Type B pancreatic cell (in vitro differentiated cells): Measurements from ENCODE around the gene ZNF133. TPM values are rescaled to one million over a fixed set of nuclear protein-coding genes. Genes with fewer than 3 reads are reported as not detected.

Experiments used
- DNase-seq: peaks from one replicate; pipeline ENCODE4 v3.0.0; 2021; ENCODE audit warnings: mixed read lengths; ENCODE audit not compliant: unreplicated experiment; ENCODE audit errors: extremely low spot score
- H3K27ac Mint-ChIP-seq: 2 replicates; pipeline ENCODE4 v1.8.0; 2021; ENCODE audit warnings: mild to moderate bottlenecking, mixed read lengths
- H3K27me3 Mint-ChIP-seq: 2 replicates; pipeline ENCODE4 v1.8.0; 2021; ENCODE audit warnings: mixed read lengths
- H3K36me3 Mint-ChIP-seq: 2 replicates; pipeline ENCODE4 v1.8.0; 2021; ENCODE audit warnings: mixed read lengths
- H3K4me1 Mint-ChIP-seq: one replicate; pipeline ENCODE4 v1.8.0; 2021; ENCODE audit warnings: mixed read lengths; ENCODE audit not compliant: unreplicated experiment
- H3K4me3 Mint-ChIP-seq: 2 replicates; pipeline ENCODE4 v1.8.0; 2021; ENCODE audit warnings: mild to moderate bottlenecking, mixed read lengths
- H3K9me3 Mint-ChIP-seq: 2 replicates; pipeline ENCODE4 v1.8.0; 2021; ENCODE audit warnings: mixed read lengths
- CTCF ChIP-seq: fragments of 200-600 bp; sonication (generic); conservative IDR thresholded peaks from 2 replicates; pipeline ENCODE4 v1.5.0; 2021; ENCODE audit warnings: antibody characterized with exemption, mild to moderate bottlenecking
- total RNA-seq: library from RNA; stranded (reverse); gene quantifications from 2 replicates; pipeline ENCODE4 v1.2.1, GENCODE V29; 2021; ENCODE audit warnings: low replicate concordance

The ZNF133 gene
- total RNA-seq, 1 donor from 2014 or later: 19.8 TPM

GRCh38 chr20:18362916-18363315, 74.6 kb downstream of the ZNF133 start:
- no peak overlapping the region for H3K27ac Mint-ChIP-seq
- H3K4me3 Mint-ChIP-seq: no peak overlapping the region
- DNase-seq: no peak
- no peaks in the 10 kb centered on the region for H3K9me3 Mint-ChIP-seq
- peaks cover 9% of the 10 kb centered on the region for H3K4me1 Mint-ChIP-seq
- no peak for TF ChIP-seq CTCF
- no peaks in the 10 kb centered on the region for H3K36me3 Mint-ChIP-seq
- peaks cover 2% of the 10 kb centered on the region for H3K27me3 Mint-ChIP-seq

- Mint-ChIP-seq H3K9me3 (no peaks in the 10 kb centered on the region), H3K4me1 (peaks cover 9% of the 10 kb centered on the region), H3K4me3 (no peak overlapping the region), H3K27ac (no peak overlapping the region), H3K27me3 (no peaks in the 10 kb centered on the region), H3K36me3 (no peaks in the 10 kb centered on the region)
- no peak for TF ChIP-seq CTCF
- no peak for DNase-seq
Measured at GRCh38 chr20:18363708-18364107, 75.4 kb downstream of the ZNF133 start.

GRCh38 chr20:18364768-18365167, 76.4 kb downstream of the ZNF133 start:
- H3K27ac Mint-ChIP-seq: no peak overlapping the region
- H3K27me3 Mint-ChIP-seq: no peaks in the 10 kb centered on the region
- no peak for DNase-seq
- H3K4me1 Mint-ChIP-seq: peaks cover 9% of the 10 kb centered on the region
- no peak overlapping the region for H3K4me3 Mint-ChIP-seq
- no peaks in the 10 kb centered on the region for H3K9me3 Mint-ChIP-seq
- no peaks in the 10 kb centered on the region for H3K36me3 Mint-ChIP-seq
- no peak for TF ChIP-seq CTCF

Other genes with a start within 250 kb of the ZNF133 start
- 7.3 and 17.5 TPM in 2 replicates for gene OVOL2, start 230.6 kb upstream of the ZNF133 start, total RNA-seq
- gene KAT14, start 150.7 kb upstream of the ZNF133 start, total RNA-seq: 19.7 and 24.9 TPM in 2 replicates
- gene PET117, start 150.7 kb upstream of the ZNF133 start, total RNA-seq: 17.8 and 18.7 TPM in 2 replicates
- gene DZANK1, start 178.5 kb downstream of the ZNF133 start, total RNA-seq: 3.3 and 6.5 TPM in 2 replicates
- 8.5 and 10.7 TPM in 2 replicates for gene POLR3F, start 178.9 kb downstream of the ZNF133 start, total RNA-seq
- 14.0 and 20.7 TPM in 2 replicates for gene RBBP9, start 208.7 kb downstream of the ZNF133 start, total RNA-seq
- 50.8 and 63.1 TPM in 2 replicates for gene SEC23B, start 219.4 kb downstream of the ZNF133 start, total RNA-seq